ENCODE data around the gene CDH23.

CDH23 gene

DNA sequence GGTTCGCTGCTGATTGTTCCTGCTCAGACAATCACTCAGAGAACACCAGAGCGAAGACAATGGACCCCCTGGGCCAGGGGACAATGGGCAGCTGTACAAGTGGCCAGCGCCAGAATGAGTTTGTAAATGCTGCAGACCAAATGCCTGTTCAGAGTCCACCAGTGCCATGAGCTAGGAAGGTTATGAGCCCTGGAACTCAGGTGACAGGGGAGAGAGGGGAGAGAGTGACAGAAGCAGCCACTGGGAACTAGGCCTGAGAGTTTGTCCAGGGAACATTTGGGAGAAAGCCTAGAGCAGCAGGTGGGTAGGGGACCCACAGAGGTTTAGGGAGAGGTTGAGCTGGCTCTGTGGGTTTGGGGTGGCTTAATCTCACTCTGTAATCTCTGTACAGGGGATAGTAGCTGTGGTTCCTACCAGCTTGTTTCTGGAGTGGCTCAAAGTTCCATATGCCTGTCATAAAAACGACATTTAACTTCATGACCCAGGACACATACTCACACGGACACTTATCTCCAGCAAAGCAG is 262.5 kb downstream of the CDH23 start:
- no peak for TF ChIP-seq CTCF (IDR thresholded peaks at IDR 0.05)

DNA sequence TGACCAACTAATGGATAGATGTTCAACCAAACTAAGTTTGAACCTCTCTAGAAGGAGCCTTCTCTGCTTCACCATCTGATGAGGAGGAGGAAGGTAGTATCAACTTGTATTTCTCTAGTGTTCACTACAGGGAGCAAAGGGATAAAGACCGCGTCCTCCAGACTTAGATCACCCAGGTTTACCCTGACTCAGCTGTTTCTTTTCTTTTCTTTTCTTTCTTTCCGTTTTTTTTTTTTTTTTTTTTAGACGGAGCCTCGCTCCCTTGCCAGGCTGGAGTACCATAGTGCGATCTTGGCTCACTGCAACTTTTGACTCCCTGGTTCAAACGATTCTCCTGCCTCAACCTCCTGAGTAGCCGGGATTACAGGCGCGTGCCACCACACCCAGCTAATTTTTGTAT is 263.0 kb downstream of the CDH23 start:
- no peak for TF ChIP-seq CTCF (IDR thresholded peaks at IDR 0.05)

DNA sequence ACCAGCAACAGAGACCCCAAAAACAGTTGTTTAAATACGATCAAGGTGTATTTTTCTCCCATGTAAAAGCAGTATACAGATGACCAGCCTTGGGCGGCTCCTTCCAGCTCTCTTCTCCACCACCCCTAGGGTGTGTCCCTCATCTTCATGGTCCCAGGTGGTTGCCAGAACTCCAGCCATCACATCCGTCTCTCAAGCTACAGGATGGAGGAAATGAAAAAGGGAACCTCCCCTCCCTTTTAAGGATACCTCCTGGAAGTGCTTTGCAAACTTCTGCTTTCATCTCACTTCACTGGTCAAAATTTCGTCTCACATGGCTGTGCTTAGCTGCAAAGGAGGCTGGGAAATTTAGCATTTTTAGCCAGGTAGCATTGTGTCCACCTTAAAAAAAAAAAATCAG is 263.6 kb downstream of the CDH23 start:
- TF ChIP-seq CTCF (IDR thresholded peaks at IDR 0.05): no peak

- TF ChIP-seq CTCF (IDR thresholded peaks at IDR 0.05): no peak
These were observed 264.4 kb downstream of the CDH23 start for GRCh38 chr10:71661060-71661622.

- TF ChIP-seq CTCF (IDR thresholded peaks at IDR 0.05): no peak
These were observed 265.1 kb downstream of the CDH23 start for GRCh38 chr10:71661779-71662336.

GRCh38 chr10:71663311-71663710 is 266.6 kb downstream of the CDH23 start:
- TF ChIP-seq CTCF (IDR thresholded peaks at IDR 0.05): no peak

- no peak for TF ChIP-seq CTCF (IDR thresholded peaks at IDR 0.05)
These were observed 267.9 kb downstream of the CDH23 start for GRCh38 chr10:71664585-71664984.

Data from LNCAP (cell line).